Urinary bladder (tissue), 4 donors: Measurements from ENCODE around the gene ANKS1B. TPM values are rescaled to one million over a fixed set of nuclear protein-coding genes. Genes with fewer than 3 reads are reported as not detected.
"Not testable (repeated sequence)": the region's sequence is repeated elsewhere in the genome, so short reads cannot be mapped to it uniquely, and the experiment has no call there.

ENCODE experiments used
- DNase-seq: peaks from one replicate; pipeline ENCODE4 v3.0.0-alpha.2; 2015; ENCODE audit errors: extremely low spot score
- H3K27ac ChIP-seq: one replicate; pipeline ENCODE4 v1.5.1; 2013; ENCODE audit warnings: low read depth, mild to moderate bottlenecking, moderate library complexity
- H3K36me3 ChIP-seq: one replicate; pipeline ENCODE4 v1.6.1; 2013; ENCODE audit warnings: mild to moderate bottlenecking, moderate library complexity; ENCODE audit not compliant: insufficient read depth
- H3K4me1 ChIP-seq: one replicate; pipeline ENCODE4 v1.6.1; 2013; ENCODE audit warnings: mild to moderate bottlenecking, moderate library complexity; ENCODE audit not compliant: insufficient read depth
- H3K4me3 ChIP-seq: one replicate; pipeline ENCODE4 v1.5.1; 2013; ENCODE audit warnings: low read depth, low read length
- WGBS: extraction: QIAGEN DNeasy Blood & Tissue Kit; methylation state at CpG from one replicate; pipeline ENCODE4 v1.1.7; 2013; 5-methylcytosine and 5-hydroxymethylcytosine counted together
- polyA plus RNA-seq: library from polyadenylated mRNA; stranded (reverse); fragments of 200-250 nt; gene quantifications from one replicate; pipeline ENCODE4 v1.2.3, GENCODE V29; 2013
- total RNA-seq: library from RNA; depleted of rRNA; stranded (reverse); fragments of >200 nt; gene quantifications from one replicate; pipeline ENCODE4 v1.2.3, GENCODE V29; 2014
- donor health status: healthy with polysubstance abuse.
- donor health status: healthy.

The ANKS1B gene
- total and polyA plus RNA-seq, 2 donors, result 4.9 to 43.7 TPM

DNA sequence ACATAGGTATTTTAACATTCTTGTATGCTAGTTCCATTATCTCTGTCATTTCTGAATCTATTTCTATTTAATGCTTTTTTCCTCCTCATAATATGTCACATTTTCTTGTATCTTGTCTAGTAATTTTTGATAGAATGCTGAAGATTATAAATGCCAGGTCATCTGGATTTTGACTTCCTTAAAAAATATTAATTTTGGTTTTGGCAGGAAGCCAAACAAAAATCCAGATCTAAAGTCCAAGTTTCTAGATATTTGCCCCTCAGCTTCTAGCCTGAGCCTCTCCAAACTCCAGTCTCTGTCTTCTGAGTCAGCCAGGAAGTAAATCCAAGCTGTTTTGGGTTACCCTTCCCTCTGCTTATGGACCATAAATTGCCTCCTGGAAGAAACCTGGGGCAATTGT is 1004.2 kb downstream of the ANKS1B start:
- DNase-seq, result no peak
- Histone ChIP-seq H3K4me1 (no peaks in the 10 kb centered on the region), H3K36me3 (no peaks in the 10 kb centered on the region), H3K4me3 (no peak overlapping the region), H3K27ac (no peak overlapping the region)

- Histone ChIP-seq H3K36me3 (no peaks in the 10 kb centered on the region), H3K4me3 (no peak overlapping the region), H3K4me1 (no peaks in the 10 kb centered on the region), H3K27ac (no peak overlapping the region)
- WGBS, result 72% methylated on average over 2 of the region's 2 CpGs
- no peak for DNase-seq
Measured at GRCh38 chr12:98977186-98977585, 1007.5 kb downstream of the ANKS1B start.

DNA sequence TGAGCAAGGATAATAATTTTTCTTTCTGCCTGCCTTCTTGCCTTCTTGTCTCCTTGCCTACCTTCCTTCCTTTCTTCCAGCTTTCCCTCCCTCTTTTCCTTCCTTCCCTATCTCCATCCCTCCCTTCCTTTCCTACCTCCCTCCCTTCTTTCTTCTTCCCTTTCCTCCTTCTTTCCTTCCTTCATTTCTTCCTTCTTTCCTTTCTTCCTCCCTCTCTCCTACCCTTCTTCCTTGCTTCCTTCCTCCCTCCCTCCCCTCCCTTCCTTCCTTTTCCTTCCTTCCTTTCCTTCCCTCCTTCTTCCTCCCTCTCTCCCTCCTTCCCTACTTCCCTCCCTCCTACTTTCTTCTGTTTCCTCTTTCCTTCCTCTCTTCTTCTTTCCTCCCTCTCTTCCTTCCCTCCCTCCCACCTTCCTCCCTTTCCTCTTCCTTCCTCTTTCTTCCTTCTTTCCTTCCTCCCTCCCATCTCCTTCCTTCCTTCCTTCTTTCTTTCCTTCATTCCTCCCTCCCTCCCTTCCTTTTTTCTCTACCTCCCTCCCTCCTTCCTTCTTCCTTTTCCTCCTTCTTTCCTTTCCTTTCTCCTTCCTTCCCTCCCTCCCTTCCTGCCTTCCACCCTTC is 1009.9 kb downstream of the ANKS1B start:
- no peaks in the 10 kb centered on the region for H3K4me1 ChIP-seq
- H3K27ac ChIP-seq, result no peak overlapping the region
- no peak for DNase-seq
- no peak overlapping the region for H3K4me3 ChIP-seq
- no peaks in the 10 kb centered on the region for H3K36me3 ChIP-seq

GRCh38 chr12:98973395-98973794 is 1011.3 kb downstream of the ANKS1B start:
- no peaks in the 10 kb centered on the region for H3K36me3 ChIP-seq
- WGBS, result 71% methylated on average over 2 of the region's 2 CpGs
- no peak for DNase-seq
- no peak overlapping the region for H3K27ac ChIP-seq
- H3K4me1 ChIP-seq, result no peaks in the 10 kb centered on the region
- H3K4me3 ChIP-seq, result no peak overlapping the region

DNA sequence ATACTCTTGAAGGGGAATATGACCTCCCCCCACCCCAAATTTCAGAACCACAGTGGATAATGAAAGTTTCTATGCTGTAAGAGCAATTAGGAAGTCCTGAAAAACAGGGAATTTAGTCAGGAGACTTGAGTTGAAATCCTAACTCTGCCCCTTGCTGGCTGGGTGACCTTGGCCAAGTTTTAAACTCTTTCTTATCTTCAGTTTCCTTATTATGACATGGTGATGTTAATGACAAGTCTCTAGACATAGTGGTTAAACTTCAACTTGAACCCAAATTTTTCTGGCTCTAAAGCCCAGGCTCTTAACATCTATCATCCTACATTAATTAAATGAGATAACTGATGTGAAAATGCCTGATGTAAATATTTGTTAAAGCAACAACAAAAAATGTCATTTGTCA is 1013.8 kb downstream of the ANKS1B start:
- no peak for DNase-seq
- Histone ChIP-seq H3K4me1 (no peaks in the 10 kb centered on the region), H3K27ac (no peak overlapping the region), H3K4me3 (no peak overlapping the region), H3K36me3 (no peaks in the 10 kb centered on the region)

DNA sequence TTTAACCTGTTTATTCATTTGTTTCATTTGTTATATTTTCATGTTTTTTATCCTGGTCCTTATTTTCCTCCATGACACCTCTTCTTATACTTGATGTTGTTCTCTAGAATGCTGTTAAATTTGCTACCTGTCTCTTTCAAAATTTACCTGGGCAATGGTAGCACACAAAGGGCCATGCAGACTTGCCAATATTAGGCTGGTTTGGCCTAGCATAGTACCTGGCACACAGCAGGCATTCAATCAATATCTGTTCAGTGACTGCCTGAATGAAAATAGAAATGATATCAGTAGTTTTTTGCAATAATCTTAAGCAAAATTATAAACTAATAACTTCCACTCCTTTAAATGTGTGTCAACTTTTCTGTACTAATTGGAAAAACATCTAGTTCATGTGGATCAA is 1014.5 kb downstream of the ANKS1B start:
- H3K36me3 ChIP-seq, result no peaks in the 10 kb centered on the region
- no peak overlapping the region for H3K4me3 ChIP-seq
- no peak for DNase-seq
- H3K4me1 ChIP-seq, result no peaks in the 10 kb centered on the region
- no peak overlapping the region for H3K27ac ChIP-seq

GRCh38 chr12:98968896-98969295 is 1015.8 kb downstream of the ANKS1B start:
- H3K4me3 ChIP-seq, result no peak overlapping the region
- WGBS, result 70% methylated on average over 2 of the region's 2 CpGs
- no peaks in the 10 kb centered on the region for H3K36me3 ChIP-seq
- H3K27ac ChIP-seq, result no peak overlapping the region
- no peaks in the 10 kb centered on the region for H3K4me1 ChIP-seq
- DNase-seq, result no peak

- H3K36me3 ChIP-seq, H3K27ac ChIP-seq, H3K4me1 ChIP-seq, H3K4me3 ChIP-seq, DNase-seq: not testable (repeated sequence)
- 96% methylated on average over 5 of the region's 5 CpGs for WGBS
Measured at GRCh38 chr12:98957135-98957534, 1027.6 kb downstream of the ANKS1B start.

GRCh38 chr12:98955284-98955683 is 1029.5 kb downstream of the ANKS1B start:
- no peaks in the 10 kb centered on the region for H3K4me1 ChIP-seq
- WGBS, result 68% methylated on average over 4 of the region's 4 CpGs
- DNase-seq, result no peak
- H3K36me3 ChIP-seq, result no peaks in the 10 kb centered on the region
- no peak overlapping the region for H3K4me3 ChIP-seq
- H3K27ac ChIP-seq, result no peak overlapping the region

- whole genome bisulfite sequencing, result 87% methylated on average over 1 of the region's 1 CpG
Measured at GRCh38 chr12:98954506-98954905, 1030.2 kb downstream of the ANKS1B start.

GRCh38 chr12:98951406-98951805 is 1033.3 kb downstream of the ANKS1B start:
- no peak overlapping the region for H3K4me3 ChIP-seq
- 87% methylated on average over 7 of the region's 7 CpGs for WGBS

More at GRCh38 chr12:98954506-98954905, 1030.2 kb downstream of the ANKS1B start:
- Histone ChIP-seq H3K36me3 (no peaks in the 10 kb centered on the region), H3K4me1 (no peaks in the 10 kb centered on the region), H3K4me3 (no peak overlapping the region), H3K27ac (no peak overlapping the region)
- DNase-seq, result no peak

DNA sequence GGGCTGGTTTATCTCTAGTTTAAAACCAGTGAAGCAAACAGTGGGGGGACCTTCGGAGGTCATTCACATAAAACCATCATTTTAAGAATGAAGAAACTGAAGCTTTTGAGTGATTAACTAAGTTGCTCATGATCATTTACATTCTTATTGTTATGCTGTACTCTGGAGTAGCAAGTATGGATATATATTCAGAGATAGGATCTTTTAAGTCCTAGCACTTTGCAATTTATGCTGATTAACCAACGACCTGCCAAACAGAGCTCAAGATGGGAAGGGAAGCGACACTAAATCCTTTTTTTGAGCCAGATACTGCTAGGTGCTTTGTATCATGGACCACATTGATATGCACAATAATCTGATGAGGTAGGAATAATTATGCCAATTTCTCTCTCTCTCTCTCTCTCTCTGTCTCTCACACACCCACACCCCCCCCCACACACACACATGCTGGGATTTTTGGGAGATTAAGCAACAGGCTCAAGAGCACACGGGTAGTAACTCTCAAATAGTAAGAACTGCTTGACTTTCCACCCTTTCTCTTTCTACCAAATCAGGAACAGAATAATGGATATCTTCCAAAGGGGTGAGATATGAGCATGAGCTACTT is 1036.3 kb downstream of the ANKS1B start:
- Histone ChIP-seq H3K36me3 (no peaks in the 10 kb centered on the region), H3K4me3 (no peak overlapping the region), H3K4me1 (no peaks in the 10 kb centered on the region), H3K27ac (no peak overlapping the region)
- DNase-seq, result no peak
- 31% methylated on average over 4 of the region's 4 CpGs for WGBS

More at GRCh38 chr12:98951406-98951805, 1033.3 kb downstream of the ANKS1B start:
- DNase-seq, result no peak
- Histone ChIP-seq H3K27ac (no peak overlapping the region), H3K36me3 (no peaks in the 10 kb centered on the region), H3K4me1 (no peaks in the 10 kb centered on the region)

- Histone ChIP-seq H3K4me1 (no peaks in the 10 kb centered on the region), H3K27ac (no peak overlapping the region), H3K36me3 (no peaks in the 10 kb centered on the region), H3K4me3 (no peak overlapping the region)
- WGBS, result 83% methylated on average over 4 of the region's 4 CpGs
- DNase-seq, result no peak
Measured at GRCh38 chr12:98945864-98946263, 1038.9 kb downstream of the ANKS1B start.

DNA sequence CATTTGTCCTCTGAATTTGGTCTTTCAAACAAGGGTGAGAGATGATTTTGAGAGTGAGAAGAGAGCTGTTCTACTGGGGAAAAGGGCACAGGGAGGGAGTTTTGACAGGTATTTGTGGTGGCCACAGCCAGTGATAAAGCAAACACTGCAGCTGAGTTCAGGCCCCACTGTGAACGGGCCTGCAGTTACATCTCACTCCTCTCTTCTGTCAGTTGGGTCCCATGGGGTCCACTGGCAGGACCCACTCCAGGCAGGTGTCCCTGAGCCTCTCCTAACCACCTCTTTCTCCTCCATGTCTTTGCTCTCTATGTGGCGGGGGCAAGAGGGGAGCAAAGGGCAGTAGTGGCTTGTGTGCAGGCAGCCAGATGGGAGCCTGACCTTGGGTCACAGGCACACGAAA is 1044.8 kb downstream of the ANKS1B start:
- Histone ChIP-seq H3K27ac (no peak overlapping the region), H3K4me1 (no peaks in the 10 kb centered on the region), H3K4me3 (no peak overlapping the region), H3K36me3 (no peaks in the 10 kb centered on the region)
- 65% methylated on average over 3 of the region's 3 CpGs for WGBS
- no peak for DNase-seq

- no peaks in the 10 kb centered on the region for H3K4me1 ChIP-seq
- 32% methylated on average over 2 of the region's 2 CpGs for WGBS
- H3K36me3 ChIP-seq, result no peaks in the 10 kb centered on the region
- H3K27ac ChIP-seq, result no peak overlapping the region
- DNase-seq, result no peak
- H3K4me3 ChIP-seq, result no peak overlapping the region
Measured at GRCh38 chr12:98939350-98939749, 1045.4 kb downstream of the ANKS1B start.
